ENCODE results near the gene RAN.
"Not testable (repeated sequence)": the region's sequence is repeated elsewhere in the genome, so short reads cannot be mapped to it uniquely, and the experiment has no call there.

The RAN gene

GRCh38 chr12:130879212-130879686, 7.4 kb downstream of the RAN start:
- DNase-seq, result no peak

- no peak for DNase-seq
Measured at GRCh38 chr12:130879781-130880389, 8.0 kb downstream of the RAN start.

DNA sequence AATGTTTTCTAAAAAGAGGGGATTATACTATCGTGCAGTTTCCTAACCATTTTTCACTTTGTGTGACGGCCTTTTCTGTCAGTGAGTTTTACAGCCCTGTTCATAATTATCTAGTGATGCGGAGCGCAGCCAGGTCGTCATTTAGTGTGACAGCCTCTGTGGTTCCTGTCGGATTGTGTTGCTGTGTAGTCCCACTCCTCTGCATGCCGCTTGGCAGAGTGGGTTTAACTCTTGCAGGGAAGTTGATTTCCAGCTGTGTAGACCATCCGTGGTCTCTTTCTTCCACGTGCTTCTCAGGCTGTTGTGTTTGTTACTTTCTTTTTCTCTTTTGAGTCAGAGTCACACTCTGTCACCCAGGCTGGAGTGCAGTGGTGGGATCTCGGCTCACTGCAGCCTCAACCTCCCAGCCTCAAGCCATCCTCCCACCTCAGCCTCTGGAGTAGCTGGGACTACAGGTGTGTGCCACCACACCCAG, 8.6 kb downstream of the RAN start:
- DNase-seq, result no peak

GRCh38 chr12:130881046-130881445, 9.2 kb downstream of the RAN start:
- no peak for DNase-seq

- DNase-seq, result no peak
Measured at GRCh38 chr12:130881548-130881947, 9.7 kb downstream of the RAN start.

- DNase-seq, result not testable (repeated sequence)
Measured at GRCh38 chr12:130887190-130887589, 15.3 kb downstream of the RAN start.

DNA sequence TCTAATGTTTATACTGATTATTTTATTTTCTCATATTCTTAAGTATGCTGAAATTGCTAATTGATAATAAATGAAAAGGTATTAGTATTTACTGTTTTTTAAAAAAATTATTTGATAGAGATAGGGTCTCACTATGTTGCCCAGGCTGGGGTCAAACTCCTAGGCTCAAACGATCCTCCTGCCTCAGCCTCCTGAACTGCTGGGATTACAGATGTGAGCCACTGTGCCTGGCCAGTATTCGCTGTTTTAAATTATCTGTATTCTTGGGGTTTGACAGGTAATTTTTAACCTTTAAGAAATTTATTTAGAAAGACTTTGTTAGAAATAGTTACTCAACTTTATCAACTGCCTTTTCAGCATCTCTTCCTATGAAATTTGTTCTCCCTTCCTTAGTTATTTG, 32.2 kb downstream of the RAN start:
- no peak for DNase-seq

DNA sequence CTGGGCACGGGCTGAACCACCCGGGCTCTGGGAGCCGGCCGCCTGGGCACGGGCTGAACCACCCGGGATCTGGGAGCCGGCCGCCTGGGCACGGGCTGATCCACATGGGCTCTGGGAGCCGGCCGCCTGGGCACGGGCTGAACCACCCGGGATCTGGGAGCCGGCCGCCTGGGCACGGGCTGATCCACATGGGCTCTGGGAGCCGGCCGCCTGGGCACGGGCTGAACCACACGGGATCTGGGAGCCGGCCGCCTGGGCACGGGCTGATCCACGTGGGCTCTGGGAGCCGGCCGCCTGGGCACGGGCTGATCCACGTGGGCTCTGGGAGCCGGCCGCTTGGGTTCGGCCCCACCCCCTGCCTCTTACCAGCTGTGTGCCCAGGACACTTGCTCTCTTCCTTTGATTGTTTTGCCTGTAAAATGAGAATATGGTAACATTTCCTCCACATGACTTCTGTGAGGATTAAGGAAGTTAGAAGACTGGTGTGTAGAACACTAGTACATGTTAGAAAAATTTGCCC, 33.1 kb downstream of the RAN start:
- not testable (repeated sequence) for DNase-seq

DNA sequence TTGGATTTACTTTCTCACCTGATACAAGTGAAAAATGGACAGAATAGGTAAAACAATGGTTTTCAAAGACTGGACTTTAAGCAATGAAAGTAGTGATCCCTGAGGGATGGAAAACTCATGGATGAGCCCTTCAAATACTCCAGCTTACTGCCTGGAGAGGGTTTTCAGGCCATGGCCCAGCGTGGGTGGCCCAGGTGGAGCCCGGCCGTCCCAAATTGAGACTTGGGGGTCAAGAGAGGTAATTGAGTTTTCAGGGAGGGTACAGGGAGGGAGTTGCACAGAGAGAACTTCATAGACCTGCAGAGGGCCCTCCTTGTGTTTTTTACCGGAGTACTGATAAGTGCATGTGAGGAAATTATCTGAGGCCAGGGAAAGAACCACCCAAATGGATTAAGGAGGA, 37.2 kb downstream of the RAN start:
- DNase-seq, result no peak

- DNase-seq, result no peak
Measured at GRCh38 chr12:130911193-130911592, 39.3 kb downstream of the RAN start.

DNA sequence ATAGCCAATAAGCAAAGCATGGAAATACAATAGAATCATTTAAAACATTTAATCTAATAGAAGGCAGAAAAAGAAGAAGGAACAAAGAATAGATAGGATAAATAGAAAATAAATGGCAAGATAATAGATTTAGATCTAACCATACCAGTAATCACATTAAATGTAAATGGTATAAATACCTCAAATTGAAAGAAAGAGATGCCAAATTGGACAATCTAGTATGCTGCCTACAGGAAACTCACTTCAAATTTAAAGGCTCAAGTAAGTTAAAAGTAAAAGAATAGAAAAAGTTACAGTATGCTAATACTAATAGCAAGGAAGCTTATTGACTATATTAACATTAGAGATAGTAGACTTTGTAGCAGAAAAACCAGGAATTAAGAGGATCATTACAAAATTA, 40.1 kb downstream of the RAN start:
- DNase-seq, result no peak

GRCh38 chr12:130916241-130916911, 44.5 kb downstream of the RAN start:
- DNase-seq, result peak; percentile 1 to 11

DNA sequence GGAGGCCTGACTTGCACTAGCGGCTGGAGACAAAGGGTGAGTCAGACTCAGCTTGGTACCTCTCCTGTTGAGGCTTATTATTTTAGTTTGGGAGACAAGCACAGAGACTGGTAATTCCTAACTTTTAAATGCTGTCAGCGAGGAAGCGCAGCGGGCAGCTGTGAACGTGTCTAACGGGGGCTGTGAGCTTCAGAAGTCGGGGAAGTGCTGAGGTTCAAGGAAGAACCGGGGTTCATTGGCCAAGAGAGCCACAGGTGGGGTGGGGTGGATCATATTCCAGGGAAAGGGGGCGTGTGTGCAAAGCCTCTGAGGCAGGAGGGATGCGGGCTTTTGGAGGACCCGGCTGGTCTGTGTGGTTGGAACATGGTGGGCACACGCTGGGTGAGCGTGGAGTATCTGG, 45.7 kb downstream of the RAN start:
- DNase-seq, result no peak

GRCh38 chr12:130919086-130919485, 47.2 kb downstream of the RAN start:
- DNase-seq, result no peak

- no peak for DNase-seq
Measured at GRCh38 chr12:130920119-130920703, 48.3 kb downstream of the RAN start.

GRCh38 chr12:130920723-130921381, 49.0 kb downstream of the RAN start:
- no peak for DNase-seq

GRCh38 chr12:130922511-130922953, 50.7 kb downstream of the RAN start:
- no peak for DNase-seq

- no peak for DNase-seq
Measured at GRCh38 chr12:130924966-130925665, 53.2 kb downstream of the RAN start.

- no peak for DNase-seq
Measured at GRCh38 chr12:130925666-130926015, 53.8 kb downstream of the RAN start.
